Cerebellar cortex (tissue), 1 donor: ENCODE measurements around the gene OSBPL10.
"Not testable (repeated sequence)": the region's sequence is repeated elsewhere in the genome, so short reads cannot be mapped to it uniquely, and the experiment has no call there.

Source experiments
- DNase-seq: peaks from one replicate; pipeline ENCODE4 v3.0.0-alpha.2; 2015; ENCODE audit warnings: low spot score

OSBPL10 gene

DNA sequence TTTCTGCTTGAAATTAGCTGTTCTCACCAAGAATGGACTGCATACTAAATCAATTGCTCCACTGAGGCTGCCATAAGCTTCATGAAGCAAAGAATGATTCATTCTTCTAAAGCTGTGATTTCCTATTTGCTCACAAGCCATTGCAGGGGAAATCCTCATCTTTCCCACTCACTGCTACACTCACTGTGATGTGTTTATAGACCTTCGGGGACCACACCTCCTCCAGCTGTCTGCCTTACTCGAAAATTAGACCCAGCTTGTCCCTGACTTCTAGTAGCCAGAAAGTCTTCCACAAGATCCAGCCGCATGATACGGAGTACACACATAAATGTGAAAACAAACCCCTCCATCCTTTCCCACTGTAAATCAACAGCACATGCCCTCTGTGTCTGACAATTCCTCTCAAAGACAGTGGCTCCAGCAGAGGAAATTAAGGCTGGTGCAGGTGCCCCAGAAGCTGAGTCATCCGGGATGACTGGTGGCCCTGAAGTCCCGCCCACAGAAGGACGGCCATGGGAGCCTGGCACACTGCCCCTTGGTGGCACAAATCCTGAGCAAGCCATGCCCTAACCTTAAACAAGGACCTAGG lies 276.4 kb downstream of the OSBPL10 start:
- no peak for DNase-seq

DNA sequence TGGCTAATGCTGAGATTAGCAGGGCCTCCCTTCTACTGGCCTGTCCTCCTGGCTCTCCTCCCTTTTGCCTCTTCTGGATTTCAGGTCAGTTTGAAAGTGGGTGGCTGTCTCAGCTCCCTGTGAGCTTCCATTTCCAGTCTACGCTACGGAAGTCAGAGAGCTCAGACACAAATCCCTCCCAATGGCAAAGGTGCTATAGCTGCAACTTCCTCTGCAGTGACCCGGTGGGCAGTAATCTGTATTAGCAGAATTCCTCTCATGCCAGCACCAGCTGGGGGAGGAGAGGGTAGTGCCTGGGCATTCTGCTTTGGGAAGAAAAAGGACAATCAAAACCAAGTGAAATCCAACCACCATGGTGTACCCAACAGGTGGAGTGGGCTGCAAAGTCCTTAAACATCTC lies 276.9 kb downstream of the OSBPL10 start:
- DNase-seq = no peak

DNA sequence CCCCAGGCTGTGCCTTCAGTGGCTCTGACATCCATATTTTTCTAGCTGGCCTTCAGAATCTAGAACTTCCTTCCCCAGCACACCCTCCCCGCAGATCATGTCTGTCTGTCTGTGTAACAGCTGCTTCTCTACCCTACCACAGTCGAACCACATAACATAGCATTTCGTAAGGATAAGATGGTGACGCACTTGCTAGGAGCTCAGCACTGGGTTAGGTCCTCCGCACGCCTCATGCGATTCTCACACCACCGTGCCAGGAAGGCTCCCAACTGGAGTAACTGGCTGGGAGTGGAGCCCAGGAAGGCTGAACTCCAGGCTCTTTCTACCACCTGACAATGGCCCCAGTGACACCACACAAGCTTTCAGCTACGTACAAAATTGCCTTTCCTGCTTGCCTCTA lies 279.8 kb downstream of the OSBPL10 start:
- DNase-seq = no peak

DNA sequence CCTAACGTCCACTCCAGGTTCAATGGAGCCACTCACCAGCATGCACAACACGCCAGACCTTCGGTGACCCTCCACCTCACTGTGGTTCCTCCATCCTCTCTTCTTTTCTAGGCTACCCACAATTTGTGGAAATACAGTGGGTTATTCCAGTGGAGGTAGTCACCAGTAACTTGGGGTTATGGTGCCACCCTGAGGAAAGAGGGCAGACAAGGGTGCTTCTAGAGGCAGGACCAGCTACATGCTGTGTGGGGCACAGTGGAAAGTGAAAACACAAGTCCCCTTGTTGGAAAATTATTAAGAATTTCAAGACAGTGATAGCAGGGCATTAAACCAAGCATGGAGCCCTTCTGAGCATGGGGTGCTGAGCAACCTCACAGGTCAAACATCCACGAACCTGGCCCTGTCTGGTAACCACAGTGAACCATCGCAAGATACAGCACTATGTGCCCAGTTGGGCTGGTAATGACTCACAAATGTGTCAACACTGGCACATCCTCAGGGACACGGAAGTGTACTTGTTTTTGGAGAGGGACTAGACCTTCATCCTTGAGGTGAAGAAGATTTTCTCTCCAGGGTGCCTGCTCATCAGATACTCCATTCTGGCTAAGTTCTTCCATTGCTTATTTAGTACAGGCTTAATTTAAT lies 281.6 kb downstream of the OSBPL10 start:
- DNase-seq = no peak

DNA sequence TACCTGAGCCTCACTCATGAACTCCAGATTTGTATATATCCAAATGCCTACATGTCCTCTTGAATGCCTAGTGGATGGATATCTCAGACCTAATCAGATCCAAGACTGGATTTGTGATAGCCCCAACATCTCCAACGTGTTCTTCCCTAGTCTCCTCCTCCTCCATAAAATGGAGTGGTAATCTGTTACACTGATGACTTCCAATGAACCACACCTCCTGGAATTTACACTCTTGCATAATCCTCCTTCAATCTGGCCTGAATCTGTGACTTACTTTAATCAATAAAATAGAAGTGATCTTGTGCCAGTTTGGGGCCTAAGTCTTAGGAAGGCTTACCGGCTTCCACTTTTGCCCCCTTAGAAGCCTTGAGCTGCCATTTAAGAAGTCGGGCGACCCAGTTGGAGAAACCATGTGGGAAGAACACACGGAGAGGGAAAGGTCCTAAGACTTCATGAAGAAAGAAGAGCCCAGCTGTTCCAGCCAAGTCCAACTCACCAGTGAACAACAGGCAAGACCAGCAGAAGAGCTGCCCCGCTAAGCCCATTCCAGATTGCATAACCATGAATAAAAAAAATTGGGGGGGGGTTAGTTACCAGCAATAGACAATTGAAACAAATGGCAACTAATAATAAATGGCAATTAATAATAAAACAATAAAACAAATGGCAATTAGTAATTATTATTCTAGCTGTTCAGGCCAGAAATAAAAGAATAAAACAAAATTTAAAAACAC lies 284.1 kb downstream of the OSBPL10 start:
- DNase-seq = no peak

DNA sequence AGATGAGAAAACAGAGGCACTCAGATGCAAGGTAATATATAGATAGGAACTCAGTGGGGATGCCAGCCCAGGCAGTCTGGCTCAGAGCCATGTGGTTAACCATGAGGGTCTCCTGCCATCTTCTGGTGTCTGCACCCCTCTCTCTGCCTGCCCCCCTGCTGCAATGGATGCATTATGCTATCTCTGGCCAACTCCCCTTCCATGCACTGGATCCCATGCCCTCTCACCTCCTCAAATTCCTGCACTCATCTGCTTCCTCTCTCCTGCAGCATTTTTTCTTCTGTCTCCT lies 285.1 kb downstream of the OSBPL10 start:
- DNase-seq = no peak

DNA sequence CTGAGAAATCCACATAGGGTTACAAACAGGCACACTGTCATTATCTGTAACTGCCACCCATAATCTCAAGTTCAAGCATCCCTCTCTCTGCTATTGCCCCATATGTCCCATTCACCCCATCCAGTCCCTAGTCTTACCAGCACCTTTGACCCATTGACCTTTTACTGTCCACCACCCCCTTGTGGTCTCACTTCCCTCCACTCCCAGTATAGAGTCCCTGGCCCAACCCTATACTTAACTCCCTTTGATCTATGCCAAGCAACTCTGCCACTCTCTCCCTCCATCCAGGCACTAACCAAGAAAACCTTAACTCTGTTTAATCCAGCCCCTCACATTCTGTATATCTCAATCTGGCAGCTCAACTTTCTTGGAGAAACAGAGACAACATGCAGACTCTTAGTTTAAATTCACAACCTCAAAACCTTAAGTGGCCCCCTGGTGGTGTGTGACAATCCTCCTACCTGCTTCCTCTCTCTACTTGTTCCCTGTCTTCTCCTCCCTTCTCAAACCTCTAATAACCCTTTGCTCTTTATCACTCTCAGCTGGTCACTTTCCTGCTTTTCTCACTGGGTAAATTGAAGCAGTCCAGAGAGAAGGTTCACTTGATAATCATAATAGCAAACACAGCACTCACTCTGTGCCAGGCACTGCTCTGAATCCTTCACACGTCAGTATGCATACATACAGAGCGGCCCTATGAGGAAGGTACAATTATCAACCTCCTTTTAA lies 285.6 kb downstream of the OSBPL10 start:
- peak; percentile 13 for DNase-seq

DNA sequence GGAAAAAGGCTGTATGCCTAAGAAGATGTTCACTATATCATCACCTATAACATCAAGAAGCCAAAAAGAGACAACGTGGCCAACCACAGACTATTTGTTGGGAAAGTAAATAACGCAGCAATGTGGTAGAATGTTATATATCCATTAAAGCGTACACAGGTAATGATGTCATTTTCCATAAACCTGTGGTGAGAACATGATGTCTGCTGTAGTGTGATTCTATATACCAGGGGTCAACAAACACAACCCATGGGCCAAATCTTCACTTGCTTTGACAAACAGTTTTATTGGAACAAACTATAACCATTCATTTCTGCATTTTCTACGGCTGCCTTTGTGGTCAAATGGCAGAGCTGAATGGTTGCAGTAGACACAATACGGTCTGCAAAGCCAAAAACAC lies 287.7 kb downstream of the OSBPL10 start:
- no peak for DNase-seq

DNA sequence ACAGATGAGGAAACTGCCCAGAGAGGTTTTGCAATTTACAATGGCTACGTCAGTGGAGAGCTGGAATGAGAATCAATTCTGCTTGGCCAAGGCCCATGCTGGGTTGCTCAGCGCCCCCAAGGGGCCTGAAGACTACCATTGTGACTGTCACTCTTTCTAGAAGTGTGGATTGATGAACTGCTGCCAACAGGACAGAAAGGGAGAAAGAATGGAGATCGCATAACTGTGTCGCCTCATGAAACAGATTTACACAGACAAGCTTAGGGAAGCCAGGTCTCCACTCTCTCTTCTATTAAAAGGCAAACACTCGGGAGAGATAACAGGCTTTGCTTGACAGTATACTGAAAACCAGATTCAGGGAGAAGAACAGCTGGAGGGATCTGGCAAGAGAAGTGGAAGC lies 288.3 kb downstream of the OSBPL10 start:
- no peak for DNase-seq

DNA sequence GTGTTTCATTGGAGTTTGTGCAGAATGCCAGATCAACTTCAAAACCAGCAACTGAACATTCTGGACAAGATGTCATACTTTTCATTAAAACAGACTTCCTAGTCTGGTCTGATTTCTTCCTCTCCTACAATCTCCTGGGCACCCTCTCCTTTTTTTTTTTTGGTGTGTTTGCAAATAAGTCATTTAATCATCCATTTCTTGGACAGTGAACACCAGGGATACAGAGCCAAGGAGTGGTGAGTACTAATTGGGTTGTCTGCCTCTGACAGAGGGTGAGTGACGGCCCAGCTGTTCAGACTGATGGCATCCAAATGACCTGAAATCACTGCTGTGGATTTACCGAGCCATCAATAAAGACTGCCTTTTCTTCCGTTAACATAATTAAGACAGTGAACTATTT lies 290.3 kb downstream of the OSBPL10 start:
- no peak for DNase-seq

DNA sequence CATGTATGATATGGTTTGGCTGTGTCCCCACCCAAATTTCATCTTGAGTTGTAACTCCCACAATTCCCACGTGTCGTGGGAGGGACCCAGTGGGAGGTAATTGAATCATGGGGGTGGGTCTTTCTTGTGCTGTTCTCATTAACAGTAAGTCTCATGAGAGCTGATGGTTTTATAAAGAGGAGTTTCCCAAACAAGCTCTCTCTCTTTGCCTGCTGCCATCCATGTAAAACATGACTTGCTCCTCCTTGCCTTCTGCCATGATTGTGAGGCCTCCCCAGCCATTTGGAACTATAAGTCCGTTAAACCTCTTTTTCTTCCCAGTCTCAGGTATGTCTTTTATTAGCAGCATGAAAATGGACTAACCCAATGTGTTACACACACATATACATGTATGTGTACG lies 291.5 kb downstream of the OSBPL10 start:
- DNase-seq = not testable (repeated sequence)

DNA sequence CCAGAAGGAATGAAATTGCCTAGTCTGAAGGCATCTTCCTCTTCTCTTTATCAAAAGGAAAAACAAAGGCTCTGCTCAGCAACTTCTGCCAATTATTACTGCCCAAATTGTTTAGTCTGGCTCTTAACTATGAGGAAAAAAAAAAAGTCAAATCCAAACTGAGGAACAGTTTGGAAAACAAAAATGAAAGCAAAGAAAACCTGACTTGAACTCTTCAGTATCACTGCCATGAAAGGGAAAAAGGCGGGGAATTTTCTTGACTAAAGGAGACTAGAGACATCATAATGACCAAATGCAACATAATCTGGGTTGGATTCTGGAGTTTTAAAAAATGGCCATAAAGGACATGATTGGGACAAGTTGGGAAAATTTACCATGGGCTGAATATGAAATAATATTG lies 292.1 kb downstream of the OSBPL10 start:
- DNase-seq = no peak

DNA sequence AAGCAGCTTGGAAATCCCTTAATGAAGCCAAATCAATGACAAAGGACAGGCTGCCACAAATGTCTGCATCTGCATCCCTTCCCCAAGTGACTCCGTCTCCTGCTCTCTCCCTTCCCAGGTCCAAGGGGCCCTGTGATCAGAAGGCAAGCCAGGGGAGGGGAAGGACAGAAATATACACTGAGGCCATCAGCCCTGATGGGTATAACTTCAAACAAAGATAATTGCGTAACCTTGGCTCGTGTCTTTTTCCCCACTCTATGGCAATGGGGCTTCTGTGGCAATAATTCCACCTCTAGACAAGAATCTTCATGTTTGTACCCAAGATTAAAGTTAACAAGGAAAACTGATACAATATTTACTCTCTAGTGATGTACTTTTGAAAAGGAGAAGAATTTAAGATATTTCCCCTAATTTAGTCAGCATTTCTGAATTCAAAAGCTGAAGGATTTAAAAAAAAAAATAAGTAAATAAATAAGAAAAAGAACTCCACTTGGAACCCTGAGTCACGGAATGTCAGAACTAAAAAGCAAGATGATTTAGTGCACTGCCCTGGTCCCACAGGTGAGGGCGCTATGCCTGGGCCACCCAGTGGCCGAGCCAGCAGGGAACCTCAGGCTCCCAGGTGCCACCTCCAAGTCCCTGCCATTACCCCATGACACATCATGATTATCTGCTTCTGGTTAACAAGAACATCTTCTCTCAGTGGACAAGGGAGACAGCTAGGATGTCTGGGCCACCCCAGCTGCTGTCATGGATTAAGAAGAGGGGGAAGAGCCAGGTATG lies 293.9 kb downstream of the OSBPL10 start:
- no peak for DNase-seq

DNA sequence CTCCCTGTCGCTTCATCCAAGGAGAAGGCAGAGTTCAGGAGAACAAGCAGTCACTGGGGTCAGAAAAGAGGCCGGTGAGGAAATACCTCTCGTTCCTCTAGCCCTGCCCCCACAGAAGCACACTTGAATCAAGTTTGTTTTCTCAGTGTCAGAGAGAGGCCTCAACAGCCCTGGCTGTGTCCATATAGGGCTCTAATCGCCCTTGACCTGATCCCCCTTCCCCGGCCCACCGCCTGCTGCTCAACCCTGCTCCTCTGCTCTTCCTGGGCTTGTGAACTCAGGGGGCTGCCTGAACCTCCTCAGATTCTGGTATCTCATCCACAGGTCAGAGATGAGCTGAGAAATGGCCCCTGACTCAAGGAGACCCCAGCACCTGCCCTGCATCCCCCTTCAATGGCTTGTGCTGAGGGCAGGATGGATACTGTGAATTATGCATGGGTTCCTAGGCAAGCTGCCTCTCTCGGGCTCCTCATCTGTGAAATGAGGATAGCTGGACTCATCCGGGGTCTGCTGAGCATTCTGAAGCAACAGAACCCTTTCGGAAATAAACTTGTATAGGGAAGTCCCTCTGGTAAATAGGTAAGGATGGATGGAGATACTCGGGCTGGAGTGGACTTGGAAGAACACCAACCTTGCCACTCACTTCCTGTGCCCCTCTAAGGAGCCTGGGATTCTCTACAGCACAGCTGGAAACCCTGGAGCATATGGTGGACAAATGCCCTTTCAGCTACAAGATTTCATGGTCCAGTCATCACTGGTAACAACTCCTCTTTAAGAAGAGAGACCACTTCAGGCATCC lies 300.8 kb downstream of the OSBPL10 start:
- no peak for DNase-seq

DNA sequence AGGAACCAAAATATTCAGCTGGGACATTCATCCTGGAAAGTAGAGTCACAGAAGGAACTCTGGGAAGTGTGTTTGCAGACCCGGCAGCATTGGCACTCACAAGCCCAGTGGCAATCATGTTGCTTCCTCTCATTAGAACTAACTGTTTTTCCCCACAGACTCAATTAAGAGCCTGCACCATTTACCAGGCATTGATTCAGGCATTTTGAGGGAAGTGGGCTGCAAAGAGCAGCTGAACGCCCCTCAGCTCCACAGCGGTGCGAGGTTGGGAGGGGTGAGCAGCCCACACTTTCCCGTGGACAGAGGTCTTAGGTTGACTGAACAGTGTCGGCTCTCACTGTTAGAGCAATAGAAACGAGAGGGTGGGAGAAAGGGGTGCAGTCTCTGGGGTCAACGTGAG lies 304.5 kb downstream of the OSBPL10 start:
- DNase-seq = no peak

DNA sequence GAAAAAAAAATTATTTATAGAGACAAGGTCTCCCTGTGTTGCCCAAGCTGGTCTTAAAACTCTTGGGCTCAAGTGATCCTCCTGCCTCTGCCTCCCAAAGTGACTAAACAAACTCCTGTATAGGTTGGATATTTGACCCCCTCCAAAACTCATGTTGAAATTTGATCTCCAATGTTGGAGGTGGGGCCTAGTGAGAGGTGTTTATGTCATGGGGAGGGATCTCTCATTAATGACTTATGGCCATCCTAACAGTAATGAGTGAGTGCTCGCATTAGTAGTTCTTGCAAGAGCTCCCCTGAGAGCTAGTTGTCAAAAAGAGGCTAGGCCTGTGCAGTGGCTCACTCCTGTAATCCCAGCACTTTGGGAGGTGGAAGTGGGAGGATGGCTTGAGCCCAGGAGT lies 307.1 kb downstream of the OSBPL10 start:
- DNase-seq = no peak

DNA sequence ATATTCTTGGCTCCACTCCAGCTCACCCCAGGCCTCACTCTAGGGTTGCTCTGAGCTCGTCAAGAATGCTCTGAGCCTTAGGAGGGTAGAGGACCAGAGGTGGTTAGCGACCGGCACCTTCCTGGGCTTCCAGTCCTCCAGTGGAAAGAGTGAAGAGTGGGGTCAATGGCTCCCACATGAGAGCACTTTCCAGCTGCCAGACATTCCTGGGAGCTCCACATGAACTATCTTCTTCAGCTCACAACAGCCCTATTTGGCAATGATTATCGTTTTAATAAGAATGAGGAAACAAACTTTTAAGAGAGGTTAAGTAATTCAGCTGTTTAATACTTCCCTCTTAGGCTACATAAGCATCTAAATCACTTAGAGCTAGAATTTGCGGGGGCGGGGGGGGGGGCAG lies 309.1 kb downstream of the OSBPL10 start:
- no peak for DNase-seq

DNA sequence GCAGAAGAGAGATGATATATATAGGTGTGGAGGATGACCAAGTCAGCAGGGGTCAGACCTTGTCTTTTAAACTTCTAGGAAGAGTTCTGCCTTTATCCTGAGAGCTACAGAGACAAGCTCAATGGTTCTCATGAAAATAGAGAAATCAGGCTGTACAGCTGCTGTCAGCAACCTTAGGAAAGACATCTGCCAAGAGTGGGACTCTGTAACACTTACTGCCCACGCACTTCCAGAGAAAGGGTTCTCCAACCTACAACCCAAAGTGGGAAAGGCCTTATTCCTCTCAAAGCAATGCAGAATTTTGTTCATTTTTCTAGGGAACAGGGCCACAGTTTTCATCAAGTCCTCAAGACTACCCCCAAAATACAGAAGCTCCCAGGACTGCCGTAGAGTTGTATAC lies 309.6 kb downstream of the OSBPL10 start:
- no peak for DNase-seq

DNA sequence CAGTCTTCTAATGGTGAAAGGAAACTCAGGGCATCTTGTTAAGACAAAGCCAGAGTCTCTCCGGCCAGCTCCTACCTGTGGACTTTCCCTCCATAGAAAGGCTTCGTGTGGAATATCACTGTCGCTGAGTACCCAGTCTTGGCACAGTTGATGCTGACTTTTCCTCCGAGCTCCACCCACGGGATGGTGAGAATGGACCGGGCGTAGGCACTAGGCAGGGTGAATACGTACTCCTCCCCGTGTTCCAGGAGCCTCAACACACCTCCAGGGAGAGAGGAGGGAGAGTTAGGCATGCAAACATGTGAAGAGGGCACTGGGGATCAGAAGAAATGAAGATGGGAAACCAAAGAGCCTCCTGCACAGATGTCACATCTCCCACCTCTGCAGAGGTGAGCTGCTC lies 310.3 kb downstream of the OSBPL10 start:
- DNase-seq = no peak

DNA sequence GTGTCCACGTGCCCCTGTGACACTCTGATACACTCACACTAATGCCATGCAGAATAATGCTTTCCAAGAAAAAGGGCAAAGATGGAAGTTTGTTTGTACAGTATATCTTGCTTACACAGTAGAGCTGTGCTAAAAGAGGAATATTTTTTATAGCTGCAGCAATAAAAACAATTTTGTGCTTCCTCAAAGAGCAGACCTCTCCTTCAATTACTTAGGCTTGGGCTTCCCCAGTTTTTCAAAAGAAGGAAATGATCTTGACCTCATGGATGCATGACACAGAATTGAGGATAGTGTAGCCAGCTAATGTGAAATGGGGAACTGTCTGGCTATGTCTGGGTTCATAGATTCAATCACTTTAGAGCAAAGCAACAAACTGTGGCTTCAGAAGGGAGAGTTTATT lies 310.9 kb downstream of the OSBPL10 start:
- no peak for DNase-seq

DNA sequence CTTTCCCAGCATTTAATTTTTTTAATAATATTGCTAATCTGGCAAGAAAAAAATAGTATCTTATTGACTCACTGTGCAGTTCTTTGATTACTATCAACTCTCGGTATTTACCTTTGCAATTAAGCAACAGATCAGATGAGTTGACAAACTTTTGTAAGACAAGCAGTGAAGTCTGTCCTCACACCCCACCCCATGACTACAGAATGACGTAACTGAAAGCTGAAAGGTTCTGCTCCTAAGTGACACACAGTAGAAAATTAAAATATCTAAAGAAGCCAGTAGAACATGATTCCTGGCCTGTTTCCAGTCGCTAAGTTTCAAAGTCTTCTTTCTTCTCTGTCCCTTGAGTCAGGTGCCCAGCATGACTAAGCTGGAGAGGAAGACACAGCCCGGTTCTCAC lies 312.8 kb downstream of the OSBPL10 start:
- DNase-seq = no peak

DNA sequence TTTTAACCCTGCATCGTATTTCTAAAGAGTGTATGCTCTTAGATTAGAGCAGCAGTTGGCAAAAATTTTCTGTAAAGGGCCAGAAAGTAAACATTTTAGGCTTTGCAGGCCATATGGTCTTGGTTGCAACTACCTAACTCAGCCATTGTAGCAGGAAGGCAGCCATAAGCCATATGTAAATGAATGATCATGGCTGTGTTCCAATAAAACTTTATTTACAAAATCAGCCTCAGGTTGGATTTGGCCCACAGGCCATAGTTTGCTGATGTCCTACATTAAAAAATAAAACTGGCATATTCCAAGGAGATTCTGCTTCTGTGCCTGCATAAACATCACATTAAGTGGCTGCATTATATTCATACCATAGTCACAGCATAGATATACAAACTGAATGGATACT lies 313.5 kb downstream of the OSBPL10 start:
- DNase-seq = no peak
